ENCODE measurements around the gene ARRDC3. TPM values are rescaled to one million over a fixed set of nuclear protein-coding genes. Genes with fewer than 3 reads are reported as not detected.
A peak's percentile ranks its signal among the peaks of the same experiment; 100 is the strongest.

ARRDC3 gene
- total RNA-seq, 1 experiment from 2014 or later, result 2.8 TPM

GRCh38 chr5:91382530-91383026, 539 bp downstream of the ARRDC3 start:
- Histone ChIP-seq H3K56ac (ENCODE audit: insufficient read length, low read depth, low read length) (no peak overlapping the region), H3K23ac (ENCODE audit: insufficient read length, low read depth, low read length) (no peak overlapping the region), H3K27me3 (ENCODE audit: insufficient read depth, low read length) (no peaks in the 10 kb centered on the region), H3K27ac (ENCODE audit: insufficient read length, low read depth, low read length) (peak overlapping the region; percentile 97), H2AFZ (ENCODE audit: low read length) (no peak overlapping the region), H3K23me2 (ENCODE audit: insufficient read length, low read depth, low read length, poor library complexity, severe bottlenecking) (peaks cover 4% of the 10 kb centered on the region), H3K4me1 (ENCODE audit: insufficient read depth, low read length) (no peaks in the 10 kb centered on the region), H3K9me3 (ENCODE audit: control insufficient read depth, low read depth, low read length) (no peaks in the 10 kb centered on the region), H3K9ac (ENCODE audit: extremely low read depth, insufficient read length, low read length) (peak overlapping the region; percentile 100), H2BK20ac (ENCODE audit: low read depth, low read length, poor library complexity, severe bottlenecking) (no peak overlapping the region), H3K4me2 (ENCODE audit: insufficient read depth, insufficient read length, low read length) (peak overlapping the region; percentile 98), H3K14ac (ENCODE audit: insufficient read depth, low read length) (peak overlapping the region; percentile 82; the same call in 1 of the 2 replicates), H3K4ac (ENCODE audit: low read depth, low read length) (no peak overlapping the region; the same call in 1 of the 2 replicates), H3K79me2 (ENCODE audit: insufficient read depth, low read length) (no peaks in the 10 kb centered on the region), H4K5ac (ENCODE audit: insufficient read length, low read depth, low read length) (peak overlapping the region; percentile 72), H2BK12ac (ENCODE audit: insufficient read length, low read depth, low read length) (no peak overlapping the region), H4K20me1 (ENCODE audit: control insufficient read depth, insufficient read depth, insufficient read length) (no peaks in the 10 kb centered on the region), H2BK15ac (ENCODE audit: low read depth, low read length) (no peak overlapping the region), H2AK5ac (ENCODE audit: insufficient read length, low read length) (no peak overlapping the region), H2BK5ac (ENCODE audit: insufficient read length, low read length) (no peak overlapping the region), H3K79me1 (ENCODE audit: insufficient read depth, low read depth, low read length, poor library complexity, severe bottlenecking) (no peaks in the 10 kb centered on the region), H4K91ac (ENCODE audit: insufficient read length, low read depth, low read length) (no peak overlapping the region), H3K18ac (ENCODE audit: insufficient read length, low read depth, low read length) (peak overlapping the region; percentile 69), H2BK120ac (ENCODE audit: low read depth, low read length, poor library complexity, severe bottlenecking) (no peak overlapping the region), H3T11ph (ENCODE audit: low read length) (no peak overlapping the region), H4K8ac (replicated peaks; ENCODE audit: insufficient read length, low read depth, low read length) (peak overlapping the region; percentile 99)
- Mint-ChIP-seq H3K9me3 (peaks cover 0 to 2% of the 10 kb centered on the region in 2 experiments; a peak in 2 of 5 replicates), H3K4me3 (peak overlapping the region; percentile 86 to 97), H3K36me3 (ENCODE audit: insufficient read depth in 1 of 3, low read depth in 3 of 3) (peaks cover 0 to 19% (median 2%) of the 10 kb centered on the region in 3 experiments; a peak in 3 of 7 replicates), H3K27ac (peak overlapping the region; percentile 58 to 99 (median 98)), H3K4me1 (peaks cover 21 to 25% of the 10 kb centered on the region in 2 experiments), H3K27me3 (ENCODE audit: low read depth) (no peaks in the 10 kb centered on the region)
- DNase-seq, result no peak
- WGBS (ENCODE audit: extremely low coverage, insufficient read length, low lambda C conversion rate), result no CpG with 5 or more reads among the region's 14 CpGs
- TF ChIP-seq CTCF (conservative IDR thresholded peaks at IDR 0.05), result no peak

Measured in H9 (cell line).